Fibroblast of lung (primary cell): Measurements from ENCODE around the gene SLC24A3.

ENCODE experiments used
- EZH2 ChIP-seq: IDR thresholded peaks from 2 replicates; pipeline ENCODE4 v1.5.1; 2012; ENCODE audit warnings: low read length, control low read depth, mild to moderate bottlenecking; ENCODE audit errors: missing control alignments
- TF ChIP-seq, protein P1 (sequence below), 2 donors: IDR thresholded peaks in 1 of 2; conservative IDR thresholded peaks in 1 of 2; 1 replicate in 1 of 2; 2 replicates in 1 of 2; pipeline ENCODE4 v1.5.1; 2011 to 2012; ENCODE audit warnings: low read length in 2 of 2, control low read depth in 1 of 2, inconsistent platforms in 1 of 2, low read depth in 1 of 2, mild to moderate bottlenecking in 1 of 2

DNA sequence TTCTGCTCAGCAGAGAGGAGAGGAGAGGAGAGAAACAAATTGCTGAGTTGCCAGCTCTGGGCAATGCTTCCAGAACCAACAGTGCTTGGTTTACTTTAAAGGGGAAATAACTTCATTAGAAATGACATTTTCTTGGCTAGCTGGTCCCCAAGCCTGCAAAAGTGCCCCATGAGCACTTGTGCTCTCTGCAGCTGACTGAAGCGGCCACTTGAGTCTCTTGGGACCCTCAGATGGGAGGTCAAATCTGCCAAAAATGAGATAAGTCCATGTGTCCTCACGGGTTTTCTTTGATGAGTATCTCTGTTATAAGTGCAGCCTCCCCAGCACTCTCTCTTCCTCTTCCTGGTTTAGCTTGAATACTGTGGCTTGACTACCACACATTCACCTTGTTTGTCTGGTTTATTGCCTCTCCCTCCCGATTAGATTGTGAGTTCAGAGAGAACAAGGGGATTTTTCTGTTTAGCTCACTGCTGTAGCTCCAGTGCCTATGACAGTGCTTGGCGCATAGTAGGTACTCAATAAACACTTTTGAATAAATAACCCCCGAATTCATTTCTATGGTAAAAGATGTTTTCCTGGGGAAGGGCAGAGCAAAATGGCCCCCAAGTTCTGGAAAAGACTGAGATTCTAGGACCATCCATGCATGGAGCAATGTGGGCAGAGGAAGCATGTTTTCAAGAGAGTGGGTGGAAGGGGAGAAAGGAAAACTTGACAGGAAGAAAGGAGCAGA lies 538.6 kb downstream of the SLC24A3 start:
- TF ChIP-seq, protein P1, sequence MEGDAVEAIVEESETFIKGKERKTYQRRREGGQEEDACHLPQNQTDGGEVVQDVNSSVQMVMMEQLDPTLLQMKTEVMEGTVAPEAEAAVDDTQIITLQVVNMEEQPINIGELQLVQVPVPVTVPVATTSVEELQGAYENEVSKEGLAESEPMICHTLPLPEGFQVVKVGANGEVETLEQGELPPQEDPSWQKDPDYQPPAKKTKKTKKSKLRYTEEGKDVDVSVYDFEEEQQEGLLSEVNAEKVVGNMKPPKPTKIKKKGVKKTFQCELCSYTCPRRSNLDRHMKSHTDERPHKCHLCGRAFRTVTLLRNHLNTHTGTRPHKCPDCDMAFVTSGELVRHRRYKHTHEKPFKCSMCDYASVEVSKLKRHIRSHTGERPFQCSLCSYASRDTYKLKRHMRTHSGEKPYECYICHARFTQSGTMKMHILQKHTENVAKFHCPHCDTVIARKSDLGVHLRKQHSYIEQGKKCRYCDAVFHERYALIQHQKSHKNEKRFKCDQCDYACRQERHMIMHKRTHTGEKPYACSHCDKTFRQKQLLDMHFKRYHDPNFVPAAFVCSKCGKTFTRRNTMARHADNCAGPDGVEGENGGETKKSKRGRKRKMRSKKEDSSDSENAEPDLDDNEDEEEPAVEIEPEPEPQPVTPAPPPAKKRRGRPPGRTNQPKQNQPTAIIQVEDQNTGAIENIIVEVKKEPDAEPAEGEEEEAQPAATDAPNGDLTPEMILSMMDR (conservative IDR thresholded peaks at IDR 0.05 in 1 of 2, IDR thresholded peaks at IDR 0.05 in 1 of 2; ENCODE audit: low read depth in 1 of 2, low read length in 2 of 2) = no peak
- TF ChIP-seq EZH2 = no peak
